ENCODE data around the gene ANHX.

The ANHX gene

DNA sequence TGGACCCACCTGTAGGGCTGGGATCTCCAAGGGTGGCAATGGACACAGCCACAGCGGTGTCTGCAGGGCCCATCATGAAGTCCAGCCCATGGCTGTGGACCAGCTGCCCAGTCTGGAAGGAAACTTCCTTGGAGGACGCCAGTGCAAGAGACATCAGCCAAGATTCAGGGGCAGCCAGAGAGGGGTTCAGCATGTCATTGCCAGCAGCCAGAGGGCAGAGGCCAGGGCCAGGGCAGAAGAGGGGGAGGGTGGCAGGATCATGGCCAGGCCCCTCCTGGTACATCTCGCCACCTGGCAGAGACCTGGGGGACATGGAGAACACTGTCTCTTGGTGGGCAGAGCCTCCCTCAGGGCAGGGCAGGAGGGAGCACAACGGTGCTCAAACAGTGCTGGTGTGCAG is 10.2 kb downstream of the ANHX start:
- no peak overlapping the region for H3K4me3 ChIP-seq (ENCODE audit: low read depth, low read length)
- in situ Hi-C loops (cut with HindIII; ENCODE audit: low sequenced_read_pairs) = no loop called here
- no peak for DNase-seq (ENCODE audit: low read depth)
- TF ChIP-seq, protein P1, sequence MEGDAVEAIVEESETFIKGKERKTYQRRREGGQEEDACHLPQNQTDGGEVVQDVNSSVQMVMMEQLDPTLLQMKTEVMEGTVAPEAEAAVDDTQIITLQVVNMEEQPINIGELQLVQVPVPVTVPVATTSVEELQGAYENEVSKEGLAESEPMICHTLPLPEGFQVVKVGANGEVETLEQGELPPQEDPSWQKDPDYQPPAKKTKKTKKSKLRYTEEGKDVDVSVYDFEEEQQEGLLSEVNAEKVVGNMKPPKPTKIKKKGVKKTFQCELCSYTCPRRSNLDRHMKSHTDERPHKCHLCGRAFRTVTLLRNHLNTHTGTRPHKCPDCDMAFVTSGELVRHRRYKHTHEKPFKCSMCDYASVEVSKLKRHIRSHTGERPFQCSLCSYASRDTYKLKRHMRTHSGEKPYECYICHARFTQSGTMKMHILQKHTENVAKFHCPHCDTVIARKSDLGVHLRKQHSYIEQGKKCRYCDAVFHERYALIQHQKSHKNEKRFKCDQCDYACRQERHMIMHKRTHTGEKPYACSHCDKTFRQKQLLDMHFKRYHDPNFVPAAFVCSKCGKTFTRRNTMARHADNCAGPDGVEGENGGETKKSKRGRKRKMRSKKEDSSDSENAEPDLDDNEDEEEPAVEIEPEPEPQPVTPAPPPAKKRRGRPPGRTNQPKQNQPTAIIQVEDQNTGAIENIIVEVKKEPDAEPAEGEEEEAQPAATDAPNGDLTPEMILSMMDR (IDR thresholded peaks at IDR 0.05; ENCODE audit: low read depth, low read length, missing control alignments) = no peak

DNA sequence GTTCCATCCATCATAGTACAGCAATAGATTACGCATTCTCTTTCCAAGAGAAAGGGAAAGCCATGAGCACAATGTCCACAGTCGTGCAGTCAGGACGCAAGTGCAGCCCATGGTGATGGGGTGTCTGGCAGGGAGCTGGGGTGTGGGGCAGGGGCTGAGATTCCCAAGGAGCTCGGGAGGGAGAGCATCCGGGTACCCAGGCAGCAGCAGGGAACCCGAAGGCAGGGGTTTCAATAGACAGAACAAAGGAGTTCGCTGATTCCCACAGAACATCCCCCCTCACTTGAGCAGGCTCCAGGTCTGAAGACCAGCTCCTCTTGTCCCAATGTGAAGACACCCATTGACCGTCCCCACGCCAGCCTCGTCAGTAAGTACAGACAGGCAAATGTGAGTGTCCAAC is 13.5 kb downstream of the ANHX start:
- in situ Hi-C loops (cut with HindIII; ENCODE audit: low sequenced_read_pairs) = no loop called here
- no peak overlapping the region for H3K4me3 ChIP-seq (ENCODE audit: low read depth, low read length)
- DNase-seq (ENCODE audit: low read depth) = no peak
- TF ChIP-seq, protein P1 (IDR thresholded peaks at IDR 0.05; ENCODE audit: low read depth, low read length, missing control alignments) = no peak

DNA sequence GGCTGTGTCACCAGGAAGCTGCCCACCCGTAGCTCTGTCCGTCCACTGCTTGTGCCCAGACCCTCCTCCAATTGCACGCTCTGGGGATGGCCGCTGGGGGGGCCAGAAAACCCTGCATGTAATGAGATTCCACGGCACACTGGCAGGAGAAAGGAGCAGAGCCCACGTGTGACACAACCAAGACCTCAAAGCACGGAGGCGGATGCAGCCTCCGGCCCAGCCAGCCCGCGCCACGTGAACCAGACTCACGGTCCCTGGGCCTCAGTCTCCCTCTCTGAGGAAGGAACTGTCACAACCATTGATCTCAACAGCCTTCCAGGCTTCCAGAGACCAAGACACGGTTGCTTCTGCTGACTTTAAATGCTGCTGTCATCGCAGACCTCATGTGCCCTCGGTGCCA is 14.4 kb downstream of the ANHX start:
- TF ChIP-seq, protein P1 (IDR thresholded peaks at IDR 0.05; ENCODE audit: low read depth, low read length, missing control alignments) = no peak
- no peak for DNase-seq (ENCODE audit: low read depth)
- H3K4me3 ChIP-seq (ENCODE audit: low read depth, low read length) = no peak overlapping the region
- in situ Hi-C loops (cut with HindIII; ENCODE audit: low sequenced_read_pairs) = no loop called here

DNA sequence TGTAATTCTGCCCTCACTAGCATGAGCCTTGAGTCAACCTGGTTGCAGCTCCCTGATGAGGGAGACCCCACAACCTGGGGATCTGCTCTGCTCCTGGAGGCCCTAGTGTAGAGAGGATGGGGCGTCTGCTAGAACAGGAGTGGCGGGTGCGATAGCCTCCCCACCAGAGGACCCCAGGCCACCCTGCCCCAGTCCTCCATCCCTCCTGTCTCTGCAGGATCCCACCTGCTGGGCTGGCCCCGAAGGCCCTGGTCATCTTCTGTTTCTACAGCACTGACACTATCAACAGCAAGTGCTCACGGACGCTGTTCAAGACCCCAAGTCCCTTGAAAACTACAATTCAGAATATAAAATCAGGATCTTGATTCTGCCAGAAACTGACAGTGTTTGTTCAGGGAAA is 15.2 kb downstream of the ANHX start:
- TF ChIP-seq, protein P1 (IDR thresholded peaks at IDR 0.05; ENCODE audit: low read depth, low read length, missing control alignments) = no peak
- H3K4me3 ChIP-seq (ENCODE audit: low read depth, low read length) = no peak overlapping the region
- DNase-seq (ENCODE audit: low read depth) = no peak
- in situ Hi-C loops (cut with HindIII; ENCODE audit: low sequenced_read_pairs) = no loop called here

DNA sequence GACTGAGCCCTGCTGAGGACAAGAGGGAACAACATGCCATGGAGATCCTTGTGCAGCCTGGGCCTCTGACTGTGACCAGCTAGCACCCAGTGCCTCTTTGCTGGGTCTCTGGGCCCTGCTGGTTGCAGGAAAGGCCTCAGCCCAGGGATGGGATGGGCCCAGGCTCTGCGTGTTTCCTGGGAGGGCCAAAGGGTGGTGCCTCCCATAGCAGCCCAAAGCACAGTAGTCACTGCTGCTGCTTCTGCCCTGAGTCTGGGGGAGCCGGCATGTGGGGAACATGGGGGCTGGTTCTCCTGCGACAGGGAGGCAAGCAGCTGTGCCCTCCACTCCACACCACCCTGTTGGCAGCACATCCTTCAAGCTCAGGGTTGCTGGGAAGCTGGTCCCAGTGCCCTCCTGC is 18.5 kb downstream of the ANHX start:
- TF ChIP-seq, protein P1 (IDR thresholded peaks at IDR 0.05; ENCODE audit: low read depth, low read length, missing control alignments) = no peak

DNA sequence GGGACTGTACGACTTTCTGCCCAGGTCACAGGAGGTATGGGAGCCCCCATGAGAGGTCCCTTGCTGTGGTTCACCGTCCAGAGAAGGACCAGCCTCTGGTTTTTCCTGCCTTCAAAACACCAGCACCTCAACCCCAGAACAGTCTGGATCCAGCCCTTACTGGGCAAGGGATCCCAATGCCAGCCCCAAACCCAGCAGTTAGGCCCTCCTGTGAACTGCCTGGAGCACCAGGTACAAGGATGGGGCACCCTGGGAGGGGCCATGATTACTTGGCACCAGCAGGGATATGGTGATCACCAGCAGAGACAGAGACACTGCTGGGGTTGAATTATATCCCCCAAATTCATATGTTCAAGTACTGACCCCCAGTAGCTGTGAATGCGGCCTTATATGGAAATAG is 20.0 kb downstream of the ANHX start:
- no peak for DNase-seq (ENCODE audit: low read depth)
- TF ChIP-seq, protein P1 (IDR thresholded peaks at IDR 0.05; ENCODE audit: low read depth, low read length, missing control alignments) = no peak
- in situ Hi-C loops (cut with HindIII; ENCODE audit: low sequenced_read_pairs) = no loop called here
- H3K4me3 ChIP-seq (ENCODE audit: low read depth, low read length) = no peak overlapping the region

More for the DNA sequence above, 18.5 kb downstream of the ANHX start:
- H3K4me3 ChIP-seq (ENCODE audit: low read depth, low read length) = no peak overlapping the region
- in situ Hi-C loops (cut with HindIII; ENCODE audit: low sequenced_read_pairs) = no loop called here
- no peak for DNase-seq (ENCODE audit: low read depth)

DNA sequence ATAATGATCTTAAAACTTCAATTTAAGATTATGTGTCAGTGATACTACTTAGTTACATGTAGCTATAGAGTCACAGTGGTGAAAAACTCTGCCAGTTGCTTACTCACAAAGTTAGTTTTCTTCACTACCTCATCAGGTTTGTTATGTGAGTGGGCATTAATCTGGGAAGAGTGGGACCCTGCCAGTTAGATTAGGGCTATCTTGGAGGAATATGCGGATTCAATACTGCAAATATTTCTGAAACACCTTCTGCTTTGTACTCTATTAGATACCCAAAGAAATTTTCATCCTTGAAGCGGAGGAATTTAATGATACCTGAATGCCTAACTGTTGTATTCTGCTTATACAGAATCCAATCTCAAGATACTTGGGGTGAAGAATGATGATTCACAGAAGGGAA is 29.3 kb downstream of the ANHX start:
- in situ Hi-C loops (cut with HindIII; ENCODE audit: low sequenced_read_pairs) = no loop called here
- no peak overlapping the region for H3K4me3 ChIP-seq (ENCODE audit: low read depth, low read length)
- TF ChIP-seq, protein P1 (IDR thresholded peaks at IDR 0.05; ENCODE audit: low read depth, low read length, missing control alignments) = no peak
- no peak for DNase-seq (ENCODE audit: low read depth)

Data from astrocyte of the cerebellum (primary cell).